Skeletal muscle satellite cell (primary cell): ENCODE data around the gene PARVA.

ENCODE experiments used
- H3K27me3 ChIP-seq: 2 replicates; pipeline ENCODE4 v1.7.0; 2013; ENCODE audit warnings: low read length; ENCODE audit not compliant: control insufficient read depth, insufficient read depth
- H3K36me3 ChIP-seq: 2 replicates; pipeline ENCODE4 v1.7.0; 2013; ENCODE audit warnings: mild to moderate bottlenecking, control low read depth, low read length; ENCODE audit not compliant: insufficient read depth
- H3K4me1 ChIP-seq: 2 replicates; pipeline ENCODE4 v1.7.0; 2013; ENCODE audit warnings: low read length; ENCODE audit not compliant: control insufficient read depth, insufficient read depth
- H3K4me2 ChIP-seq: 2 replicates; pipeline ENCODE4 v1.7.0; 2013; ENCODE audit warnings: mild to moderate bottlenecking, low read length
- H3K4me3 ChIP-seq: 2 replicates; pipeline ENCODE4 v1.7.0; 2013; ENCODE audit warnings: low read length
- H3K9ac ChIP-seq: 2 replicates; pipeline ENCODE4 v1.7.0; 2013; ENCODE audit warnings: mild to moderate bottlenecking, low read depth, low read length, moderate library complexity
- H3K9me3 ChIP-seq: replicated peaks from 2 replicates; pipeline ENCODE4 v1.7.0; 2013; ENCODE audit warnings: mild to moderate bottlenecking, control low read depth, low read length

PARVA gene

DNA sequence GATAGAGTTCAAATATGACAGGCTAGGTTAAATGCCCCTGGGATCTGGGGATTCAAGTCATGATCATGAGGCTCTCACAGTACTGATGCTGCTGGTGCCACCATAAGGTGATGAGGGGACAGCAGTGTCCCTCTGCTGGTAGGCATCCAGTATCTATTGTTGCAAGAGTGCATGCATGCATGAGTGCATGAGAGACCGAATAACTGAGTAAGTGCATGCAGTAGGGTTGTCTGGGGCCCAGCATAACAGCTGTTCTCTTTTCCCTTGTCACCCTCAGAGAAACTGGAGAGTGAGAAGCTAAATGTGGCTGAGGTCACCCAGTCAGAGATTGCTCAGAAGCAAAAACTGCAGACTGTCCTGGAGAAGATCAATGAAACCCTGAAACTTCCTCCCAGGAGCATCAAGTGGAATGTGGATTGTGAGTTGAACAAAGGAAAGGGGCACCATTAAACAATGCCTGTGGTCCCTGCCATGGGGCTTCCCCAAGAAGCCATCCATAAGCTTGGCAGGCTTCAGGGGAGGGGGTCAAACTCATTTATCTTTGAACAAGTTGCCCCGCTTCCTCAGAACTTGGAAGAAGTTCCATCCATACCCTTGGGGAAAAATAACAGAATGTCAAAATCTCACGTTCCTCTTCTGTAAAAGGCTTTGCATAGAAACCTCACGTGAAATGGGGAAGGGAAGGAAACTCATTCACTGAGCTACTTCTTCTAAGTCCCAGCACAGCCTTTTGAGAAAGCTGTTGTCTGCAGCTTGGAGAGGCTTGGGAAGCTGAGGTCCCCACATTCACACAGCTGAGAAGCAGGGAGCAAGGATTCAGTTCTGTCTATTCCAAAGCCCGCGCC, 119.0 kb downstream of the PARVA start:
- Histone ChIP-seq H3K9ac (no peak overlapping the region), H3K4me2 (no peak overlapping the region), H3K27me3 (no peaks in the 10 kb centered on the region), H3K36me3 (peaks cover 32% of the 10 kb centered on the region), H3K9me3 (no peaks in the 10 kb centered on the region), H3K4me1 (peaks cover 4% of the 10 kb centered on the region), H3K4me3 (no peak overlapping the region)

DNA sequence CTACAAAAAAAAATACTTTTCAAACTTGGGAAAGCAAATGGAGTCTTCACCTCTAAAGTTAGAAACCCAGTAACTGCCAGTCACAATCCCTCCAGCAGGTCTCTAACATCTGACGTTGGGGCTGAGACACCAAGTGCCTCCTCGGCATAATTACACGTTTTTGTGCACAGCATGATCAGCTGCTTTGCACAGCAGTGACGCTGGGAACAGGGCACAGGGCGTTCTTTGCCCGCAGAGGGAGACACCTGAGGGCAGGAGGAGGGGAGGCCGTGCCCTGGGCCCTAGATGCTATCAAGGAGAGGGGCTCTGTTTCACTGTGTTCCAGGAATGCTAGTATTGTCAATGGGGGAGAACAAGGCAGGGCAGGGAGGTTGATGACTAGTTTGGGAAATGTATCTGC, 120.1 kb downstream of the PARVA start:
- H3K4me1 ChIP-seq: peaks cover 12% of the 10 kb centered on the region
- no peaks in the 10 kb centered on the region for H3K9me3 ChIP-seq
- no peak overlapping the region for H3K4me2 ChIP-seq
- H3K4me3 ChIP-seq: no peak overlapping the region
- H3K27me3 ChIP-seq: no peaks in the 10 kb centered on the region
- no peak overlapping the region for H3K9ac ChIP-seq
- peaks cover 32% of the 10 kb centered on the region for H3K36me3 ChIP-seq

DNA sequence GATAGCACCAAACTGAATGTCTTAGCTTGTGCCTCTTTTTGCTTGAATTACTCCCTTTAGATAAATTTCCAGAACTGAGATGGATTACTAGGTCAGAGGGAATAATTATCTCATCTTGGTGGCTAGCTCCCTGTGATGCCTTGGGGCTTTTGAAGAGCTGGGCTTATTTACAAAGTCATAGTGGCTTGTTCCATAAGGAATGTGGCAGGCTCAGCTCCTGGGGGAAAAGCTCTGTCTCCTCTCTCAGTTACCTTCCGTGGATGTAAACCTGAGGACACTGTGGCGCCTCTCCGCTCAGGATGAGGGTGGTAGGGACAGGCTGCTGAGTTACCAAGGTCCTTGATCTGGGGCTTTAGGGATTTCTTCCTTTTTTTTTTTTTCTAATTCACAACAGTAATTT, 121.7 kb downstream of the PARVA start:
- Histone ChIP-seq H3K4me2 (no peak overlapping the region), H3K27me3 (no peaks in the 10 kb centered on the region), H3K9ac (no peak overlapping the region), H3K4me1 (peaks cover 22% of the 10 kb centered on the region), H3K9me3 (no peaks in the 10 kb centered on the region), H3K4me3 (no peak overlapping the region), H3K36me3 (peaks cover 32% of the 10 kb centered on the region)

DNA sequence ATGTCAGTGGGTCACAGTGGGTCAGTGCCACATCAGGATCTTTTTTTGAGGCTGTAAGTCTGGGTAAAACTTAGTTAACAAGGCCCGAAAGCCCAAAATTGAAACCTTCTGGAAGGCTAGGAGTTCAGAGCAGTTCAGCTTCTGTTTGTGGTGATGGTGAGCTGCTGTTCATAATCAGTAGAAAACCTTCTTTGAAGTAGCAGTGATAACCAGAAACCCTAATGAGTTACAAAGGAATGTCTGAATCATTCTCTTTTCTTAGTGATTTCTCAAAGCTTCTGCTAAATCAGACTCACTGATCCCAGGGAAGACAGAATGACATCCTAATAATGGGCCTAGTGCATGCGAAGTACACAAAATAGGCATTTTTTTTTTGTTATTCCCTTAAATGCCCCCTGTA, 124.7 kb downstream of the PARVA start:
- Histone ChIP-seq H3K9me3 (no peaks in the 10 kb centered on the region), H3K9ac (no peak overlapping the region), H3K36me3 (peaks cover 39% of the 10 kb centered on the region), H3K4me1 (peaks cover 27% of the 10 kb centered on the region), H3K4me2 (no peak overlapping the region), H3K27me3 (no peaks in the 10 kb centered on the region), H3K4me3 (no peak overlapping the region)

DNA sequence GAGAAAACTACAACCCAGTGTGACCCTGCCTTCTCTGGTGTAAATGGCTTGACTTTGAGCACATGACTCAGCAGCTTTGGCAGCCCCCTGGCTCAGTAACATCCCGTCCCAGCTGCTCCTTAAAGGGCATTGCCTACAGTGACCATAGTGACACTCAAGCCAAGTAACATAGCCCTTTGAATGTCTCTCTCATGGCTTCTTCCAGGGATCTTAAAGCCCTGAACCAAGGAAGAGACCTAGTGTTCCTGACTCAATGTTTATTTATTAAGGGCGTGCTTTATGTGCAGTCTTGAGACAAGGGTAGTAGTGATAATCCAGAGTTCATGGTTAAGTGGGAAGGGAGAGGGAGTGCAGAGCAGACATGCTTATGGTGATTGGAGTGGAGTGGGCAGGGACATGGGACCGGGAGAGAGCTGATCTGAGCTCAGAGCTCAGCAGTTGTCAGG, 125.7 kb downstream of the PARVA start:
- H3K4me3 ChIP-seq: no peak overlapping the region
- no peaks in the 10 kb centered on the region for H3K9me3 ChIP-seq
- H3K27me3 ChIP-seq: no peaks in the 10 kb centered on the region
- H3K4me2 ChIP-seq: peak overlapping the region; percentile 15
- H3K4me1 ChIP-seq: peaks cover 29% of the 10 kb centered on the region
- peaks cover 40% of the 10 kb centered on the region for H3K36me3 ChIP-seq
- H3K9ac ChIP-seq: no peak overlapping the region

DNA sequence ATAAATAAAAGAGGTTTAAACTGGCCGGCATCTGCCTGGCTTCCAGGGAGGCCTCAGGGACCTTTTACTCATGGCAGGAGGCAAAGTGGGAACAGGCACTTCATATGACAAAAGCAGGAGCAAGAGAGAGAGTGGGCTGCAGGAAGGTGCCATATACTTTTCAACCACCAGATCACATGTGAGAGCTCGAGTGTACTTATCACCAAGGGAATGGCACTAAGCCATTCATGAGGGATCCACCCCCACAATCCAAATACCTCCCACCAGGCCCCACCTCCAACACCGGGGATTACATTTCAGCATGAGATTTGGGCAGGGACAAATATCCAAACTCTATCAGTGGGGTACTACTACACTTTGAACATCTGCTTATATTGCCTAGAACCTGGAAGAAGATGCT, 126.5 kb downstream of the PARVA start:
- Histone ChIP-seq H3K4me2 (no peak overlapping the region), H3K4me3 (no peak overlapping the region), H3K9me3 (no peaks in the 10 kb centered on the region), H3K9ac (no peak overlapping the region), H3K27me3 (no peaks in the 10 kb centered on the region), H3K36me3 (peaks cover 39% of the 10 kb centered on the region), H3K4me1 (peaks cover 33% of the 10 kb centered on the region)

DNA sequence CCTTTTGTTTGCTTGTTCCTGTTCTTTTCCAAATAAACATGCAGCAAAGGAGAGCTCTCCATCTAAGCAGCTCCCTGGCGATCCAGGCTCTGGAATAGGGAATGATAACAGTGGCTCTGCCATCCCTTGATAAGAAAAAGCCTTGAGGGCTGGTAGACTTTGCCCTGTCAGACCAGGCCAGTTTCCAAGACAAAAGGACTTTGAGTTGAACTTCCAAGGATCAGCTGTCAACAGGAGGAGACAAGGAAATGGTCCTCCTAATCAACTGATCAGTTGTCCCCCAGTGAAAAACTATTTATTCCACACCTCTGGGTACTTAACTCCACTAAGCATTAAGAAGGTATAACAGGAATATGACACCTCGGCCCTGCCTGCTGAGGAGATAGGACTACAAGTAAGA, 127.8 kb downstream of the PARVA start:
- Histone ChIP-seq H3K9me3 (no peaks in the 10 kb centered on the region), H3K4me3 (no peak overlapping the region), H3K36me3 (peaks cover 36% of the 10 kb centered on the region), H3K4me2 (no peak overlapping the region), H3K4me1 (peaks cover 33% of the 10 kb centered on the region), H3K9ac (no peak overlapping the region), H3K27me3 (no peaks in the 10 kb centered on the region)

DNA sequence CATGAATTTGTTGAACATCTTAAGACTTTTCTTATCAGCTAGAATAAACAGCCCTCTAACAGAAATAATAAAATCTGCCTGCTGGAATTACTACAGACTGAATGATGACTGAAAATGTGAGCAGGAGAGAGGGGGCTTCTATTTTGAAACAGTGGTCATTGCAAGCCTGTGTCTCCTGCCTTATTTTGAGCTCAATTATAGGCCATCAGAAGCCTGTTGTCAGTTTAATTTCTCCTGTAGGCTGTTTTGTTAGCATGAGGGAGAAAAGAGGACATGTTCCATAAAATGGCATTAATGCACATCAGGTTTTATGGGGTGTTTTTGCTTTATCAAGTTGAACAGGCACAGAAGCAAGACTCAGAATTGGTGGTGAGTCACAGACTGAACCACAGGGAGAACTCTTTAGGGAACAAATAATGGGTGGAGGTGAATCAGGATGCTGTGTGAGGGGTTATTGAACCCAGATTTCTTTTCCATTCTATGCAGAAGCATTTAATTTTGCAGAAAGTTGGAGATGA, 129.1 kb downstream of the PARVA start:
- no peaks in the 10 kb centered on the region for H3K9me3 ChIP-seq
- H3K4me1 ChIP-seq: peaks cover 33% of the 10 kb centered on the region
- H3K27me3 ChIP-seq: no peaks in the 10 kb centered on the region
- no peak overlapping the region for H3K4me3 ChIP-seq
- H3K9ac ChIP-seq: no peak overlapping the region
- no peak overlapping the region for H3K4me2 ChIP-seq
- peaks cover 39% of the 10 kb centered on the region for H3K36me3 ChIP-seq

DNA sequence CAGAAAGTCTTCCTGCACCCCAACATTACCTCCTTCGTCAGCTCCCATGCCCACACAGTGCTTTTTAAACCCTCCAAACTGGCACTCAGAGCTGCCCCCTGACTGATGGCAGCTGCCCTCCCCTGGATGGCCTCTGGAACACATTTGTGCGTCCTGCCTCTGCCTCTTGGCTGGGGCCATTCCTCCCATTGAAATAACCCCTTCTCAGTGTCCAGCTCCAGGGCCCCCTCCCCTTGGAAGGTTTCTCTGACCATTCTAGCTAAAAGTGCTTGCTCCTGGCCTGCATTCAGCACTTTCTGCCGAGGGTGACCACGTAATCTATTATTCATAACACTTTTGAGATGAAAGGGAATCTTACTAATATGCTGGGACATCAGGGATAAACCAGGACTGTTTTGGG, 130.0 kb downstream of the PARVA start:
- Histone ChIP-seq H3K4me2 (no peak overlapping the region), H3K9me3 (no peaks in the 10 kb centered on the region), H3K4me1 (peaks cover 25% of the 10 kb centered on the region), H3K9ac (no peak overlapping the region), H3K27me3 (no peaks in the 10 kb centered on the region), H3K4me3 (no peak overlapping the region), H3K36me3 (peaks cover 42% of the 10 kb centered on the region)

DNA sequence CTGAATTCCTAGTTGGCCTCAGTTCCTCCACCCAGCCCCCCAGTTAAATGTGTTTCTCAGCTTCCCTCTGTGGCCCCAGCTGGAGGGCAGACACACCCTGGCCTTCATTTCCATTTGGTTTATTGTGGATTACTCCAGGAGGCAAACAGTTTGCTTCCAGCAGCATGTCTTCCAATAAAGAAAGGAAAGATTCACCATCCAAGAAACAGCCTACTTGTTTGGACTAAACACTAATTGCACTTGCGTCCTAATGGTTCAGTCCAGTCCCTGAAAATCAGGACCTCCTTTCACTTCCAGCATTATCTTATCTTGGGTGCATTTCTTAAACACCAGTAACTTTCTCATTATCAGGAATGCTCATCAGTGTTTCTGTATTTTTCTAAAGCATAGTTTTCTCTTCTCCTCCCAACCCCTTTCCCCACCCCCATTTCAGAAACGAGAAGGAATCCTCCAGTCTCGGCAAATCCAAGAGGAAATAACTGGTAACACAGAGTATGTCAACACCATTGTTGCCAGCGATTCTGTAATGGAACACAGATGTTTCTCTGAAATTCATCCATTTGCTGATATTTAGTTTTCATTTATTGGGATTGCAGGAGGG, 130.9 kb downstream of the PARVA start:
- Histone ChIP-seq H3K27me3 (no peaks in the 10 kb centered on the region), H3K4me3 (no peak overlapping the region), H3K4me1 (peaks cover 16% of the 10 kb centered on the region), H3K4me2 (no peak overlapping the region), H3K9me3 (no peaks in the 10 kb centered on the region), H3K9ac (no peak overlapping the region), H3K36me3 (peaks cover 47% of the 10 kb centered on the region)

DNA sequence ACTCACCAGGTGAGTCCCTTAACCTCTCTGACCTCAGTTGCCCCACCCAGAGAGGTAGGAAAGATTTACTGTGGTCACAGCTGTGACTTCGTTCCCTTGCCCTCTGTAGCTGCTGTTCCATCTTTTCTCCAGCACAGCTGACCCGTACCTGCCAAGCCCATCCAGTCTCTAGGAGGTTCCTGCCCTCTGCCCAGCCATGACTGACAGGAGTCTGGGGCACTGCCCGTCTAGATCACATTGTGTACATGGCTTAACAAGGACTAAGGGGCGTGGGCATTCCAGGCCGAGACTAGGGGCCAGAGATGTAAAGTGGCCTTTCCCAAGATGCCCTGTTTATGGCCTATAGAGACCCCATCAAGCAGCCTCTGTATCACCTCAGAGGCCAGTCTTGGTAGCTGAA, 132.0 kb downstream of the PARVA start:
- peaks cover 44% of the 10 kb centered on the region for H3K36me3 ChIP-seq
- H3K9ac ChIP-seq: no peak overlapping the region
- H3K4me2 ChIP-seq: no peak overlapping the region
- no peaks in the 10 kb centered on the region for H3K27me3 ChIP-seq
- H3K4me1 ChIP-seq: peaks cover 15% of the 10 kb centered on the region
- no peaks in the 10 kb centered on the region for H3K9me3 ChIP-seq
- no peak overlapping the region for H3K4me3 ChIP-seq
